ENCODE results near the gene ADGRB3. TPM values are rescaled to one million over a fixed set of nuclear protein-coding genes. Genes with fewer than 3 reads are reported as not detected.

Gene ADGRB3
- total and polyA plus RNA-seq, 10 of the 15 experiments (the other 5 are each of a cell fraction or from before 2014, with no cell fraction given), result 0.03 to 0.06 TPM; not detected in 8

DNA sequence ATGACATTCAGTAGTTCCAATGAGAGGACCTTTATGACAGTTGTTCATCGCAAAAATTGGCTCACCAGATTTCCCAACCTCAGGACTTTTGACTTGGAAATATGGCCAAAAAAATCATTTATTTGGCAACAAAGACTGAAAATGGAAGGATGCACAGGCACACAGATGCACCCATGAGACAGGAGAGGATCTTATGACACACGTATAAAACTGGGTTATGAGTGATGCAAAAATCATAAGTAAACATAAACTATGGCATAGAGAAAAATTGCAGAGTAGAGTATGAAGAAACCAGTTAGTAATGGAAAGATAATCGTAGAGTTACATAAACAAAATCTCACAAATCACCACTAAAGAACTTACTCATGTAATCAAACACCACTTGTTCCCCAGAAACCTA is 546.9 kb downstream of the ADGRB3 start:
- no peaks in the 10 kb centered on the region for H3K9me3 ChIP-seq (replicated peaks; ENCODE audit: control insufficient read depth, insufficient read depth, low read length)
- H3K79me2 ChIP-seq (ENCODE audit: control insufficient read depth, insufficient read depth, low read length), result no peaks in the 10 kb centered on the region
- POLR2A ChIA-PET, result no interaction called here
- no peak for FAIRE-seq
- no peaks in the 10 kb centered on the region for H3K36me3 ChIP-seq (ENCODE audit: control insufficient read depth in 2 of 2, insufficient read depth in 2 of 2, low read length in 1 of 2)
- RAD21 ChIA-PET (ENCODE audit: unreplicated experiment), result no interaction called here
- H4K20me1 ChIP-seq (ENCODE audit: control insufficient read depth, insufficient read depth), result no peaks in the 10 kb centered on the region
- intact Hi-C loops (cut with micrococcal nuclease; ENCODE audit: unreplicated experiment), result no loop called here
- WGBS (ENCODE audit: insufficient coverage, insufficient replicate concordance, low lambda C conversion rate, missing lambda C conversion rate), result 19% methylated on average over 3 of the region's 3 CpGs
- H2AFZ ChIP-seq (ENCODE audit: control insufficient read depth, low read depth, low read length), result no peak overlapping the region
- CTCF ChIA-PET, result no interaction called here
- H3K27ac ChIP-seq (ENCODE audit: control insufficient read depth, insufficient read depth), result no peak overlapping the region
- in situ Hi-C loops (cut with MboI), result no loop called here
- no peaks in the 10 kb centered on the region for H3K27me3 ChIP-seq (replicated peaks in 1 of 2; ENCODE audit: control insufficient read depth in 2 of 2, insufficient read depth in 2 of 2, low read length in 1 of 2)
- SMC1A ChIA-PET (ENCODE audit: uncharacterized antibody, unreplicated experiment), result no interaction called here
- no peak overlapping the region for H3K4me2 ChIP-seq (ENCODE audit: control insufficient read depth, insufficient read depth)
- no TSS peak for BruUV-seq (replicated peaks)
- H3K4me1 ChIP-seq (ENCODE audit: control insufficient read depth, insufficient read depth, low read length), result no peaks in the 10 kb centered on the region
- no peak overlapping the region for H3K4me3 ChIP-seq
- H3K9ac ChIP-seq (ENCODE audit: control insufficient read depth, insufficient read depth, low read length), result no peak overlapping the region
- TF ChIP-seq ZSCAN29 (IDR thresholded peaks at IDR 0.05) (no peak), POLR2A (IDR thresholded peaks at IDR 0.05; ENCODE audit: low read depth, low read length) (no peak), PAX5 (IDR thresholded peaks at IDR 0.05; ENCODE audit: borderline replicate concordance, low read depth, low read length) (no peak)
- DNase-seq (ENCODE audit: low read depth, low spot score), result no peak
- ATAC-seq, result no peak

- no peaks in the 10 kb centered on the region for H4K20me1 ChIP-seq (ENCODE audit: control insufficient read depth, insufficient read depth)
- no peak overlapping the region for H3K4me3 ChIP-seq
- H3K4me2 ChIP-seq (ENCODE audit: control insufficient read depth, insufficient read depth), result no peak overlapping the region
- intact Hi-C loops (cut with micrococcal nuclease; ENCODE audit: unreplicated experiment), result no loop called here
- ChIA-PET SMC1A (ENCODE audit: uncharacterized antibody, unreplicated experiment) (no interaction called here), RAD21 (ENCODE audit: unreplicated experiment) (no interaction called here), CTCF (no interaction called here), POLR2A (no interaction called here)
- no peak overlapping the region for H3K9ac ChIP-seq (ENCODE audit: control insufficient read depth, insufficient read depth, low read length)
- in situ Hi-C loops (cut with MboI), result no loop called here
- FAIRE-seq, result no peak
- no peak for ATAC-seq
- no peak overlapping the region for H3K27ac ChIP-seq (ENCODE audit: control insufficient read depth, insufficient read depth)
- BruUV-seq (replicated peaks), result no TSS peak
- H3K36me3 ChIP-seq (ENCODE audit: control insufficient read depth in 2 of 2, insufficient read depth in 2 of 2, low read length in 1 of 2), result no peaks in the 10 kb centered on the region
- H2AFZ ChIP-seq (ENCODE audit: control insufficient read depth, low read depth, low read length), result no peak overlapping the region
- no peaks in the 10 kb centered on the region for H3K4me1 ChIP-seq (ENCODE audit: control insufficient read depth, insufficient read depth, low read length)
- no peak for DNase-seq (ENCODE audit: low read depth, low spot score)
- no peaks in the 10 kb centered on the region for H3K9me3 ChIP-seq (replicated peaks; ENCODE audit: control insufficient read depth, insufficient read depth, low read length)
- H3K27me3 ChIP-seq (replicated peaks in 1 of 2; ENCODE audit: control insufficient read depth in 2 of 2, insufficient read depth in 2 of 2, low read length in 1 of 2), result no peaks in the 10 kb centered on the region
- WGBS (ENCODE audit: insufficient coverage, insufficient replicate concordance, low lambda C conversion rate, missing lambda C conversion rate), result 0% methylated on average over 3 of the region's 3 CpGs
- no peaks in the 10 kb centered on the region for H3K79me2 ChIP-seq (ENCODE audit: control insufficient read depth, insufficient read depth, low read length)
- TF ChIP-seq MEF2A (IDR thresholded peaks at IDR 0.05; ENCODE audit: insufficient read depth, low read depth, low read length) (no peak), HDGF (IDR thresholded peaks at IDR 0.05) (no peak), CUX1 (IDR thresholded peaks at IDR 0.05; ENCODE audit: insufficient replicate concordance, low read depth, low read length) (no peak), YY1 (IDR thresholded peaks at IDR 0.05; ENCODE audit: low read depth, low read length) (no peak), ZBED1 (IDR thresholded peaks at IDR 0.05; ENCODE audit: borderline replicate concordance) (no peak), HDAC6 (IDR thresholded peaks at IDR 0.05; ENCODE audit: unreplicated experiment) (no peak), SMARCA5 (IDR thresholded peaks at IDR 0.05) (no peak), NKRF (conservative IDR thresholded peaks at IDR 0.05) (no peak), SPI1 (IDR thresholded peaks at IDR 0.05; ENCODE audit: borderline replicate concordance, insufficient read depth, low read depth, low read length) (no peak)
Observed at GRCh38 chr6:69185276-69185675, 550.2 kb downstream of the ADGRB3 start.
